Neuronal stem cell (in vitro differentiated cells): Measurements from ENCODE around the gene BSND.

ENCODE experiments used
- DNase-seq: peaks from one replicate; pipeline ENCODE4 v3.0.0-alpha.2; 2013; ENCODE audit warnings: low spot score
- H2AFZ ChIP-seq: one replicate; pipeline ENCODE4 v1.6.1; 2013; ENCODE audit warnings: mild to moderate bottlenecking, low read length, inconsistent platforms
- H2AK5ac ChIP-seq: 2 replicates; pipeline ENCODE4 v1.6.1; 2013; ENCODE audit warnings: low read depth, mild to moderate bottlenecking, inconsistent platforms, low read length, moderate library complexity, mixed read lengths
- H2BK120ac ChIP-seq: 2 replicates; pipeline ENCODE4 v1.6.1; 2013; ENCODE audit warnings: low read depth, mild to moderate bottlenecking, inconsistent platforms, low read length, moderate library complexity, mixed read lengths
- H2BK12ac ChIP-seq: one replicate; pipeline ENCODE4 v1.6.1; 2013; ENCODE audit warnings: low read length, inconsistent platforms
- H2BK15ac ChIP-seq: 2 replicates; pipeline ENCODE4 v1.6.1; 2013; ENCODE audit warnings: mild to moderate bottlenecking, low read length, inconsistent platforms, mixed read lengths
- H2BK5ac ChIP-seq: one replicate; pipeline ENCODE4 v1.6.1; 2013; ENCODE audit warnings: inconsistent platforms, mild to moderate bottlenecking, low read length, moderate library complexity
- H3K14ac ChIP-seq: one replicate; pipeline ENCODE4 v1.6.1; 2013; ENCODE audit warnings: low read length, inconsistent platforms
- H3K18ac ChIP-seq: 2 replicates; pipeline ENCODE4 v1.6.1; 2013; ENCODE audit warnings: low read length, inconsistent platforms
- H3K23ac ChIP-seq: 2 replicates; pipeline ENCODE4 v1.6.1; 2013; ENCODE audit warnings: low read depth, mild to moderate bottlenecking, mixed read lengths, low read length, inconsistent platforms; ENCODE audit not compliant: poor library complexity
- H3K27ac ChIP-seq: replicated peaks from 3 replicates; pipeline ENCODE4 v1.5.1; 2013; ENCODE audit warnings: low read length, inconsistent platforms
- H3K27me3 ChIP-seq, 3 experiments: 2 replicates each; pipeline ENCODE4 v1.6.1; 2013; ENCODE audit warnings: low read length in 3 of 3, mild to moderate bottlenecking in 2 of 3, inconsistent platforms in 1 of 3, low read depth in 1 of 3, mixed read lengths in 1 of 3, moderate library complexity in 1 of 3; ENCODE audit not compliant: control insufficient read depth in 3 of 3, insufficient read depth in 3 of 3
- H3K36me3 ChIP-seq, 2 donors: replicated peaks in 1 of 2; 2 replicates each; pipeline ENCODE4 v1.6.1; 2013; ENCODE audit warnings: low read length in 2 of 2; ENCODE audit not compliant: control insufficient read depth in 2 of 2, insufficient read depth in 2 of 2
- H3K4ac ChIP-seq: 2 replicates; pipeline ENCODE4 v1.6.1; 2013; ENCODE audit warnings: inconsistent platforms, mild to moderate bottlenecking, low read length, moderate library complexity
- H3K4me1 ChIP-seq, 2 donors: 1 replicate in 1 of 2; 2 replicates in 1 of 2; pipeline ENCODE4 v1.6.1; 2013; ENCODE audit warnings: low read length in 2 of 2, low read depth in 1 of 2; ENCODE audit not compliant: control insufficient read depth in 2 of 2, insufficient read depth in 1 of 2
- H3K4me2 ChIP-seq: one replicate; pipeline ENCODE4 v1.6.1; 2013; ENCODE audit warnings: mild to moderate bottlenecking, low read length, inconsistent platforms; ENCODE audit not compliant: insufficient read depth, poor library complexity, severe bottlenecking
- H3K4me3 ChIP-seq, 2 donors: 2 replicates each; pipeline ENCODE4 v1.5.1; 2013; ENCODE audit warnings: low read length in 2 of 2, mild to moderate bottlenecking in 2 of 2, inconsistent platforms in 1 of 2, moderate library complexity in 1 of 2
- H3K79me1 ChIP-seq: one replicate; pipeline ENCODE4 v1.6.1; 2013; ENCODE audit warnings: low read depth, mild to moderate bottlenecking, inconsistent platforms, low read length, moderate library complexity
- H3K9ac ChIP-seq: one replicate; pipeline ENCODE4 v1.6.1; 2013; ENCODE audit warnings: mild to moderate bottlenecking, low read depth, low read length, inconsistent platforms; ENCODE audit not compliant: poor library complexity
- H3K9me3 ChIP-seq, 2 donors: replicated peaks in 1 of 2; 2 replicates each; pipeline versions ENCODE3 to v1.6.1; 2013; ENCODE audit warnings: low read length in 2 of 2, mild to moderate bottlenecking in 2 of 2, inconsistent platforms in 1 of 2, low read depth in 1 of 2, mixed read lengths in 1 of 2, moderate library complexity in 1 of 2; ENCODE audit not compliant: control insufficient read depth in 2 of 2, insufficient read depth in 1 of 2
- H4K8ac ChIP-seq: one replicate; pipeline ENCODE4 v1.6.1; 2013; ENCODE audit warnings: low read depth, mild to moderate bottlenecking, inconsistent platforms, low read length, moderate library complexity
- H4K91ac ChIP-seq: one replicate; pipeline ENCODE4 v1.6.1; 2013; ENCODE audit warnings: low read length, low read depth, mild to moderate bottlenecking, inconsistent platforms; ENCODE audit not compliant: poor library complexity
- WGBS, 2 donors: extraction: QIAGEN DNeasy Blood & Tissue Kit; methylation state at CpG; one replicate each; pipeline ENCODE4 v1.1.7; 2013; ENCODE audit warnings: missing lambda C conversion rate in 2 of 2, mixed read lengths in 1 of 2; ENCODE audit not compliant: insufficient read length in 2 of 2, insufficient replicate concordance in 1 of 2; ENCODE audit errors: extremely low coverage in 2 of 2; 5-methylcytosine and 5-hydroxymethylcytosine counted together

Gene BSND

GRCh38 chr1:54985556-54985955, 13.2 kb upstream of the BSND start:
- H3K79me1 ChIP-seq: no peaks in the 10 kb centered on the region
- H2AFZ ChIP-seq: no peak overlapping the region
- H2BK120ac ChIP-seq: no peak overlapping the region
- no peak overlapping the region for H3K18ac ChIP-seq
- H2BK5ac ChIP-seq: no peak overlapping the region
- no CpG with 5 or more reads among the region's 5 CpGs for WGBS, 2 donors
- no peak overlapping the region for H3K14ac ChIP-seq
- no peak overlapping the region for H2BK12ac ChIP-seq
- no peak overlapping the region for H4K91ac ChIP-seq
- H3K27ac ChIP-seq: no peak overlapping the region
- DNase-seq: no peak
- H3K27me3 ChIP-seq: peaks cover 0 to 64% (median 13%) of the 10 kb centered on the region in 3 experiments
- no peak overlapping the region for H3K9ac ChIP-seq
- H3K4me3 ChIP-seq: no peak overlapping the region
- no peak overlapping the region for H3K4ac ChIP-seq
- no peaks in the 10 kb centered on the region for H3K9me3 ChIP-seq
- no peak overlapping the region for H2BK15ac ChIP-seq
- H3K4me1 ChIP-seq: no peaks in the 10 kb centered on the region
- H2AK5ac ChIP-seq: no peak overlapping the region
- H3K23ac ChIP-seq: no peak overlapping the region
- H3K4me2 ChIP-seq: no peak overlapping the region
- no peaks in the 10 kb centered on the region for H3K36me3 ChIP-seq
- no peak overlapping the region for H4K8ac ChIP-seq

GRCh38 chr1:54986025-54986424, 12.7 kb upstream of the BSND start:
- no peak overlapping the region for H4K91ac ChIP-seq
- H3K4me2 ChIP-seq: no peak overlapping the region
- WGBS, 2 donors: no CpG with 5 or more reads among the region's 15 CpGs
- H2AFZ ChIP-seq: no peak overlapping the region
- H3K27me3 ChIP-seq: peaks cover 0 to 64% (median 9%) of the 10 kb centered on the region in 3 experiments
- no peak overlapping the region for H3K27ac ChIP-seq
- H3K23ac ChIP-seq: no peak overlapping the region
- no peak overlapping the region for H3K18ac ChIP-seq
- no peak overlapping the region for H2BK120ac ChIP-seq
- no peak overlapping the region for H3K14ac ChIP-seq
- H3K4ac ChIP-seq: no peak overlapping the region
- H3K9me3 ChIP-seq: no peaks in the 10 kb centered on the region
- H3K4me1 ChIP-seq: no peaks in the 10 kb centered on the region
- no peaks in the 10 kb centered on the region for H3K79me1 ChIP-seq
- H2BK15ac ChIP-seq: no peak overlapping the region
- no peak overlapping the region for H2BK12ac ChIP-seq
- no peak overlapping the region for H2BK5ac ChIP-seq
- DNase-seq: no peak
- H3K4me3 ChIP-seq: no peak overlapping the region
- no peak overlapping the region for H3K9ac ChIP-seq
- no peak overlapping the region for H4K8ac ChIP-seq
- no peaks in the 10 kb centered on the region for H3K36me3 ChIP-seq
- peak overlapping the region; percentile 47 for H2AK5ac ChIP-seq

GRCh38 chr1:54986533-54986932, 12.2 kb upstream of the BSND start:
- H3K4ac ChIP-seq: no peak overlapping the region
- no peaks in the 10 kb centered on the region for H3K79me1 ChIP-seq
- H3K18ac ChIP-seq: no peak overlapping the region
- H2BK5ac ChIP-seq: no peak overlapping the region
- H3K36me3 ChIP-seq: no peaks in the 10 kb centered on the region
- H2AK5ac ChIP-seq: no peak overlapping the region
- no peak overlapping the region for H4K8ac ChIP-seq
- no peak overlapping the region for H2BK15ac ChIP-seq
- H3K27me3 ChIP-seq: peaks cover 0 to 63% (median 6%) of the 10 kb centered on the region in 3 experiments
- H2AFZ ChIP-seq: no peak overlapping the region
- no peaks in the 10 kb centered on the region for H3K4me1 ChIP-seq
- no peak overlapping the region for H4K91ac ChIP-seq
- H3K4me2 ChIP-seq: no peak overlapping the region
- no peak overlapping the region for H2BK120ac ChIP-seq
- H3K4me3 ChIP-seq: no peak overlapping the region
- H3K27ac ChIP-seq: no peak overlapping the region
- no peaks in the 10 kb centered on the region for H3K9me3 ChIP-seq
- H2BK12ac ChIP-seq: no peak overlapping the region
- H3K14ac ChIP-seq: no peak overlapping the region
- no CpG with 5 or more reads among the region's 3 CpGs for WGBS, 2 donors
- no peak overlapping the region for H3K9ac ChIP-seq
- no peak overlapping the region for H3K23ac ChIP-seq
- DNase-seq: no peak

- H3K18ac ChIP-seq: no peak overlapping the region
- no peak overlapping the region for H3K4ac ChIP-seq
- no peak overlapping the region for H3K23ac ChIP-seq
- H2AFZ ChIP-seq: no peak overlapping the region
- no peak overlapping the region for H2BK12ac ChIP-seq
- H3K14ac ChIP-seq: no peak overlapping the region
- no peak overlapping the region for H3K9ac ChIP-seq
- no peak for DNase-seq
- no peak overlapping the region for H4K91ac ChIP-seq
- no peaks in the 10 kb centered on the region for H3K79me1 ChIP-seq
- H2AK5ac ChIP-seq: no peak overlapping the region
- H3K9me3 ChIP-seq: no peaks in the 10 kb centered on the region
- H2BK15ac ChIP-seq: no peak overlapping the region
- H4K8ac ChIP-seq: no peak overlapping the region
- H3K36me3 ChIP-seq: no peaks in the 10 kb centered on the region
- no peaks in the 10 kb centered on the region for H3K4me1 ChIP-seq
- no peak overlapping the region for H2BK120ac ChIP-seq
- H3K4me2 ChIP-seq: no peak overlapping the region
- H3K27me3 ChIP-seq: peaks cover 0 to 61% (median 0%) of the 10 kb centered on the region in 3 experiments
- WGBS, 2 donors: no CpG with 5 or more reads among the region's 2 CpGs
- H3K4me3 ChIP-seq: no peak overlapping the region
- H3K27ac ChIP-seq: no peak overlapping the region
- H2BK5ac ChIP-seq: no peak overlapping the region
Measured at GRCh38 chr1:54987427-54987826, 11.3 kb upstream of the BSND start.
